DOHH2 (cell line): ENCODE measurements around the gene AKNA.

Experiments
- H3F3A ChIP-seq: fragments of 200-600 bp; sonication (generic), shearing (Covaris generic); 2 replicates; pipeline ENCODE4 v1.6.0; 2016; ENCODE audit warnings: antibody characterized with exemption, mild to moderate bottlenecking; ENCODE audit not compliant: control insufficient read depth, insufficient read depth
- H3K27ac ChIP-seq: fragments of 200-600 bp; sonication (generic); 2 replicates; pipeline ENCODE4 v1.5.1; 2014; ENCODE audit warnings: low read depth, mild to moderate bottlenecking, low read length, moderate library complexity
- H3K27me3 ChIP-seq: fragments of 200-600 bp; sonication (generic); 2 replicates; pipeline ENCODE4 v1.6.1; 2014; ENCODE audit warnings: mild to moderate bottlenecking, low read length, mixed read lengths; ENCODE audit not compliant: control insufficient read depth
- H3K36me3 ChIP-seq: fragments of 200-600 bp; sonication (generic); 2 replicates; pipeline ENCODE4 v1.6.1; 2014; ENCODE audit warnings: mild to moderate bottlenecking, low read length, moderate library complexity, mixed read lengths; ENCODE audit not compliant: control insufficient read depth
- H3K4me1 ChIP-seq: fragments of 200-600 bp; sonication (generic); 2 replicates; pipeline ENCODE4 v1.6.1; 2014; ENCODE audit warnings: mild to moderate bottlenecking, low read length, mixed read lengths; ENCODE audit not compliant: control insufficient read depth
- H3K4me2 ChIP-seq: fragments of 200-600 bp; sonication (generic); 2 replicates; pipeline ENCODE4 v1.6.0; 2014; ENCODE audit warnings: mild to moderate bottlenecking, low read length, moderate library complexity
- H3K4me3 ChIP-seq: fragments of 200-600 bp; sonication (generic); 2 replicates; pipeline ENCODE4 v1.5.1; 2014; ENCODE audit warnings: mild to moderate bottlenecking, low read length, mixed read lengths
- H3K79me2 ChIP-seq: fragments of 200-600 bp; sonication (generic); 2 replicates; pipeline ENCODE4 v1.6.1; 2014; ENCODE audit warnings: mild to moderate bottlenecking, low read length, mixed read lengths; ENCODE audit not compliant: control insufficient read depth
- H3K9me2 ChIP-seq: fragments of 200-600 bp; sonication (generic); replicated peaks from 2 replicates; pipeline ENCODE4 v1.6.1; 2014; ENCODE audit warnings: mild to moderate bottlenecking, low read length, mixed read lengths; ENCODE audit not compliant: control insufficient read depth
- H3K9me3 ChIP-seq: fragments of 200-600 bp; sonication (generic); 2 replicates; pipeline ENCODE4 v1.6.1; 2014; ENCODE audit warnings: antibody characterized with exemption, low read length, mixed read lengths; ENCODE audit not compliant: control insufficient read depth, insufficient read depth
- H4K20me1 ChIP-seq: fragments of 200-600 bp; sonication (generic); 2 replicates; pipeline ENCODE4 v1.6.0; 2014; ENCODE audit warnings: low read depth, mild to moderate bottlenecking, antibody characterized with exemption, low read length, moderate library complexity; ENCODE audit not compliant: control insufficient read depth, insufficient read depth
- EZH2phosphoT487 ChIP-seq: fragments of 200-600 bp; sonication (generic); IDR thresholded peaks from 2 replicates; pipeline ENCODE4 v1.6.1; 2017; ENCODE audit warnings: borderline replicate concordance, mild to moderate bottlenecking, antibody characterized with exemption, low read length, moderate library complexity, mixed read lengths
- TF ChIP-seq, protein P1 (sequence below): fragments of 200-600 bp; sonication (generic); IDR thresholded peaks from one replicate; pipeline ENCODE4 v1.5.1; 2014; ENCODE audit warnings: antibody characterized with exemption, mild to moderate bottlenecking, low read depth, low read length; ENCODE audit not compliant: poor library complexity, severe bottlenecking

Gene AKNA

DNA sequence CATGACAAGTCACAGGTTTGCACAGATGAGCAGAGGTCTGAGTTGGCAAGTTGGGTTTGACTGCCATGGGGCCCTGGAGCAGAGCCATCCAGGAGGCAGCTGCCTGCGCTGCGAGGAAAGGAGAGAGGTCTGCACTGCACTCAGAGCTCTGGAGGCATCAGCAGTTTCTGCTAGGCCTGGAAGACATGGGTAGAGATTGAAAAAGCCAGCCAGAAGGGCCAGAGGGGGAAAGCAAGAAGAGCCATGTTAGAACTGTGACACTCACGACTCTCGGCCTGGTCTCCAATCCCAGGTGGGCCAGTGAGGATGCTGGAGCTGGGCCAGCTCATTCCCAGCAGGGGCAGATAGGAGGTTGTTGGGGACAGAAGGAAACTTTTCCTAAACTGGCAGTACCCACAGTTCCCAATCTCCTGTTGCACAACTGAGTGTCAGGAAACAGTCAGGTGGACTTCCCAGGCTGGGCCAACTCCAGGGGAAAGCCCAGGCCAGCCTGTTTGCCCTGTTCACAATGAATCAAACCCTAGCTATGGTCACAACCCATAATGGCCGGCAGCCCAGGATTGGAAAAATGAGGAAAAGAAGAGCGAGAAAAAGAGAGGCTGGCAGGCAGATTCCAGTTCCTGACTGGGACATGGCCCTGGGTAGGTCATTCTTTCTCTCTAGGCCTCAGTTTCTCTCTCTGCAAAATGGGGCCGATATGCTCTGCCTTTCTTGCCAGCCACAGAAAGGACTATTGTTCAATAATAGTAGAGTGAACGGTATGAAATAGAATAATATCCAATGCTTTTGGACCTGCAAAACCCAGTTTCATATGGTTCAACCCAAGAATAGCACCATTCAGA, 72.7 kb downstream of the AKNA start:
- Histone ChIP-seq H3F3A (no peaks in the 10 kb centered on the region), H3K36me3 (no peaks in the 10 kb centered on the region), H3K9me3 (no peaks in the 10 kb centered on the region), H3K27ac (no peak overlapping the region), H3K79me2 (no peaks in the 10 kb centered on the region), H3K4me1 (no peaks in the 10 kb centered on the region), H3K9me2 (no peaks in the 10 kb centered on the region), H3K4me2 (no peak overlapping the region), H3K27me3 (no peaks in the 10 kb centered on the region), H4K20me1 (no peaks in the 10 kb centered on the region), H3K4me3 (no peak overlapping the region)
- no peak for TF ChIP-seq EZH2phosphoT487
- TF ChIP-seq, protein P1, sequence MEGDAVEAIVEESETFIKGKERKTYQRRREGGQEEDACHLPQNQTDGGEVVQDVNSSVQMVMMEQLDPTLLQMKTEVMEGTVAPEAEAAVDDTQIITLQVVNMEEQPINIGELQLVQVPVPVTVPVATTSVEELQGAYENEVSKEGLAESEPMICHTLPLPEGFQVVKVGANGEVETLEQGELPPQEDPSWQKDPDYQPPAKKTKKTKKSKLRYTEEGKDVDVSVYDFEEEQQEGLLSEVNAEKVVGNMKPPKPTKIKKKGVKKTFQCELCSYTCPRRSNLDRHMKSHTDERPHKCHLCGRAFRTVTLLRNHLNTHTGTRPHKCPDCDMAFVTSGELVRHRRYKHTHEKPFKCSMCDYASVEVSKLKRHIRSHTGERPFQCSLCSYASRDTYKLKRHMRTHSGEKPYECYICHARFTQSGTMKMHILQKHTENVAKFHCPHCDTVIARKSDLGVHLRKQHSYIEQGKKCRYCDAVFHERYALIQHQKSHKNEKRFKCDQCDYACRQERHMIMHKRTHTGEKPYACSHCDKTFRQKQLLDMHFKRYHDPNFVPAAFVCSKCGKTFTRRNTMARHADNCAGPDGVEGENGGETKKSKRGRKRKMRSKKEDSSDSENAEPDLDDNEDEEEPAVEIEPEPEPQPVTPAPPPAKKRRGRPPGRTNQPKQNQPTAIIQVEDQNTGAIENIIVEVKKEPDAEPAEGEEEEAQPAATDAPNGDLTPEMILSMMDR = no peak

DNA sequence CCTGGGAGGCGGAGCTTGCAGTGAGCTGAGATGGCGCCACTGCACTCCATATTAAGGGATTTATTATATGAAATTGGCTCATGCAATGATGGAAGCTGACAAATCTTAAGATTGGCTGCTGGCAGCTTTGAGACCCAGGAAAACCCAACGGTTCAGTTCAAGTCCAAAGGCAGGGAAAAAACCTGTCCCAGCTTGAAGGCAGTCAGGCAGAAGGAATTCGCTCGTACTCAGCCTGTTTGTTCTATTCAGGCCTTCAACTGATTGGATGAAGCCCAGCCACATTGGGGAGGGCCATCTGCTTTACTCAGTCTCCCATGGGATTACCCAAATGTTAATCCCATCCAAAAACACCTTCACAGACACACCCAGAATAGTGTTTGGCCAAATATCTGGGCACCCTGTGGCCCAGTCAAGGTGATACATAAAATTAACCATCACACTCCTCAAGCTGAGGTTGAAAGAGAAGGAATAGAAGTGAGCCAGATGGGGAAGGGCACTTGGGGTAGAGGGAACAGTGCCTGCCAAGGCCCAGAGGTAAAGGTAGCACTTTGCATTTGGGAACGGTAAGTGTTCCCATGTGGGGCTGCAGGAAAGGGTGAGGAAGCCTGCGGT, 73.4 kb downstream of the AKNA start:
- Histone ChIP-seq H3K79me2 (no peaks in the 10 kb centered on the region), H3K27me3 (no peaks in the 10 kb centered on the region), H3K4me2 (no peak overlapping the region), H3K4me1 (no peaks in the 10 kb centered on the region), H3K9me3 (no peaks in the 10 kb centered on the region), H3K9me2 (no peaks in the 10 kb centered on the region), H3K27ac (no peak overlapping the region), H4K20me1 (no peaks in the 10 kb centered on the region), H3F3A (no peaks in the 10 kb centered on the region), H3K36me3 (no peaks in the 10 kb centered on the region), H3K4me3 (no peak overlapping the region)
- TF ChIP-seq EZH2phosphoT487 = no peak
- TF ChIP-seq, protein P1 = no peak

- no peaks in the 10 kb centered on the region for H4K20me1 ChIP-seq
- no peaks in the 10 kb centered on the region for H3K9me2 ChIP-seq
- H3K79me2 ChIP-seq = no peaks in the 10 kb centered on the region
- no peaks in the 10 kb centered on the region for H3K27me3 ChIP-seq
- H3F3A ChIP-seq = no peaks in the 10 kb centered on the region
- H3K27ac ChIP-seq = no peak overlapping the region
- no peak for TF ChIP-seq EZH2phosphoT487
- TF ChIP-seq, protein P1 = no peak
- H3K36me3 ChIP-seq = no peaks in the 10 kb centered on the region
- no peak overlapping the region for H3K4me3 ChIP-seq
- no peak overlapping the region for H3K4me2 ChIP-seq
- H3K9me3 ChIP-seq = no peaks in the 10 kb centered on the region
- H3K4me1 ChIP-seq = no peaks in the 10 kb centered on the region
Measured at GRCh38 chr9:114313186-114313585, 74.6 kb downstream of the AKNA start.
